22Rv1 (cell line): Measurements from ENCODE around the gene MYCBP2.
A peak's percentile ranks its signal among the peaks of the same experiment; 100 is the strongest.

Source experiments
- H3K27ac ChIP-seq: fragments of 450-650 bp; 2 replicates; pipeline ENCODE4 v1.5.1; 2017
- CTCF ChIP-seq: fragments of 450-650 bp; IDR thresholded peaks from 2 replicates; pipeline ENCODE4 v1.5.1; 2017; ENCODE audit warnings: mild to moderate bottlenecking
- ZFX ChIP-seq: fragments of 450-650 bp; IDR thresholded peaks from 2 replicates; pipeline ENCODE4 v1.6.1; 2017; ENCODE audit warnings: antibody characterized with exemption, borderline replicate concordance

The MYCBP2 gene

GRCh38 chr13:77031656-77032243 is 295.1 kb downstream of the MYCBP2 start:
- H3K27ac ChIP-seq, result no peak overlapping the region
- no peak for TF ChIP-seq ZFX
- no peak for TF ChIP-seq CTCF

DNA sequence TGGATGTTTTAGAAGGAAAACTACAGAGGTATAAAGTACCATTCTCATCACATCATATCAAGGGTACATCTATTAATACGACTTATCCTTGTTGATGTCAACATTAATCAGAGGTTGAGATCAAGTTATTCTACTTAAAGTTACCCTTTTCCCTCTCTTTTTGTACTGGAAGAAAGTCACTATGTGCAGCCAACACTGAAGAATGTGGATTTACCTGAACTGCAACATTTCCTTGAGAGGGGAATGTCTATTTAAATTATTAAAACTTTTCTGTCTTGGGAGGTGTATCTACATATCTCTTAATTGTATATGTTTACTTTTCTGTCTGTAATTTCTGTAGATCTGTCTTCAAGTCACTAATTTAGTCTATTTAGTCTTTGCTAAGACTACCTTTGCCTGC is 297.5 kb downstream of the MYCBP2 start:
- no peak overlapping the region for H3K27ac ChIP-seq
- TF ChIP-seq CTCF, result no peak
- no peak for TF ChIP-seq ZFX

DNA sequence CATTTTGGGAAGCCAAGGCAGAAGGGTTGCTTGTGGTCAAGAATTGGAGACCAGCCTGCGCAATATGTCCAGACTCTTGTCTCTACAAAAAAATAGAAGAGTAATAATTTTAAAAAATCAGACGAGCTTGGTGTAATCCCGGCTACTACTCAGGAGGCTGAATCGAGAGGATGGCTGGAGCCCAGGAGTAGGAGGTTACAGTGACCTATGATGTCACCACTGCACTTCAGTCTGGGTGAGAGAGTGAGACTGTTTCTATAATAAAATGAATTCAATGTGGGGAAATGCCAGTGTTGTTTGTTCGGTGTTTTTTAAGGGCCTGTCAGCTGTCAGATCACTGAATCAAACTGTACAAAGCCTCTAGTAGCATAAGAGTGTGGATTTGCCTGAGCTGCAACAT is 298.7 kb downstream of the MYCBP2 start:
- no peak for TF ChIP-seq ZFX
- no peak for TF ChIP-seq CTCF
- no peak overlapping the region for H3K27ac ChIP-seq

DNA sequence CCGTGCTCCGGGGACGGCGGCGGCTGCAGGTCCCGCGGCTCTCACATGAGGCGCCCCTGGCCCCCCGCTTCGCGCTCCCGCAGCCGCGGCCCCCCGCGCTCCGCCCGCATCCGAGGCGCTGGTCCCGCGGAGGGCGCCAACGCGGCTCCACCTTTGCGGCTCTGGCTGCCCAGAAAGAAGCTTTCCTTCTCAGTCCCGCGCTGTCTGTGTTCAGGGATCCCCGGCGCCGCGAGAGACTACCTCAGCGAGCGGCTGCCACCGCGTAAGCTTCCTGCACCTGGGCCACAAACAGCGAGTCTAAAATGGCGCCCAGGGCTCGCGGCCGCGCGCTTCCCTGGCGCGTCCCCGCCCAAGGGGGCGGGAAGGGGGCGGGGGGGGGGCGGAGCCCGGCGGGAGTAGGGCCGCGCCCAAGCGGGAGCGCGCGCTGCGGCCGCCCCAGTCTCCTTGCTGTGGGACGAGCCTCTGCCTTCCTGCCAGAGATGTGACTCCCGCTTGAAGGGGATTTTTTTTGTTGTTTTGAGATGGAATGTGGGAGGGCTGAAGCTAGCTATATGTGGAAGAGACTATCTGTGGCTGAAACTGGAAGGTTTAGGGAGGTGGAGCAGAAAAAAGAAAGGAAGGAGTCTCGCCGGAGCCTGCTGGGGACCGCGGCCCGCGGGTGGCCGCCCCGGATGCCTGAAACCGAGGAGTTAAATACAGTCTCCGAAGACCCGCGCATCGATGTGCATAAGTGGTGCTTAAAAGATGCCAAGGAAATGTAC is 299.9 kb downstream of the MYCBP2 start, which contains the start of gene FBXL3:
Gene FBXL3, minus strand, starts transcription at position 299 of the 761 bp plus-strand sequence. CDS start 5,299 bp downstream, outside the sequence.
- TF ChIP-seq ZFX (no peak), CTCF (no peak)

DNA sequence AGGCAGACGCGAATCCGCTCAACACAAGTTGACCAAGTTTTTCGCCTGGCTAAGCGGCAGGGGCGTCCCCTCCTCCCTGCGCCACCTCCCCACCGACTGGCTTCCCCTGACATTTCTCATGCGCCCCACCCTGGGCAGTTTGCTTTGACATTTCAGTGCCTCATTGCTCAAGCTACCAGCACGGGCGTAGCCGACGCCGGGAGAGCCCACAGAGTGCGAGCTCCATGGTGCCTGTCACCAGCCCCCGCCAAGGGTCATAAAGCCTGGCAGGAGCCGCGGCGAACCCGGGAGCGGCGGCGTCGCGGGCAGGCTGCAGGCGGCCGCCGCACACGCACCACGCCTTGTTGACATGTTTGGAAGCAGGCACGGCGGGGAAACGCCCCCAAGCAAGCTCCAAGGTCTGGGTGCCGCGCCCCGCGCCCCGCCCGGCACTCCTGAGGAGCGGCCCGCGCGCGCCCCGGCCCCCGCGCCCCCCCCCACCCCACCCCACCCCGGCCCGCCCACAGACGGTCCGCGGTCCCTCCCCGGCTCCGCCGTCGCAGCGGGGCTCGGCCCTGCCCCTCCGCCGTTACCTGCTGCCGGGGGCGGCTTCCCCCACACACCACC is 300.5 kb downstream of the MYCBP2 start:
- peak overlapping the region; percentile 97 for H3K27ac ChIP-seq
- TF ChIP-seq ZFX, result no peak
- TF ChIP-seq CTCF, result no peak

More for the DNA sequence above, 299.9 kb downstream of the MYCBP2 start, which contains the start of gene FBXL3:
- H3K27ac ChIP-seq, result peak within 1 kb of the TSS; percentile 97

DNA sequence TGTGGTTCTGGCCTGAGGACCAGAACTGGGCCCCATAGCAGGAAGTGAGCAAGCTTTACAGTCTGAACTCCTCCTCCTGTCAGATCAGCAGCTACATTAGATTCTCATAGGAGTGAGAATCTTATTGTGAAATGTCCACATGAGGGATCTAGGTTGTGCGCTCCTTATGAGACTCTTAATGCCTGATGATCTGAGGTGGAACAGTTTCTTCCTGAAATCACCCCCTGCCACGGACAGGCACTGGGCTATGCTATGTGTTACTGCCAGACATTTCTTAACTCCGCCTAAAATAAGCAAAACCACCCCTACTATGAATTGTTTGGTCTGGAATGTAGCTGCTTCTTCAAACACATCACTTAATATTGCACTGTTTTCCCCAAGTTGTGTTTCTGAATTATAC is 304.6 kb downstream of the MYCBP2 start:
- no peak overlapping the region for H3K27ac ChIP-seq
- TF ChIP-seq CTCF, result no peak
- no peak for TF ChIP-seq ZFX

DNA sequence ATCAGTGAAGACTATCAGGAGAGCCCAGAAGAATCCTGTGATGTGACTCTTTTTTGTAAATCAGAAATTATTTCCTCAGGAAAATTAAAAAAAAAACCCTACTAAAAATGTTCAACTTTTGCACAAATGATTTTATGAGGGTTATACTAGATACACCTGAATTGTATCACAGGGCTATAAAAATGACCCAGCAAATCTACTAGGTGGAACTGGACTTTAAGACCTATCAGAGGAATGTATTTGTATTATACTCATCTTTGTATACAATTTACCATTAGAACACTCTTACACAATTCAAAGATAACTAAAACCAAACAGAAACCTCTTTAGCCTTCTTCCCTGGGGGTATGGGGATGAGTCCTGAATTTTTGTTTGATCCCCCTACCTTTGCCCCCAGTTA is 307.1 kb downstream of the MYCBP2 start:
- no peak overlapping the region for H3K27ac ChIP-seq
- TF ChIP-seq CTCF, result no peak
- no peak for TF ChIP-seq ZFX
